SK-N-SH treated with all-trans-retinoic acid at 6 μM for 48 hours (cell line): ENCODE results near the gene ZFP91.

Source experiments
- ATAC-seq: fragments of 200-7000 bp; cut with Tn5 transposase; 3 replicates; pipeline ENCODE4 v1.9.1; 2020; ENCODE audit warnings: mild to moderate bottlenecking, moderate library complexity
- ARNTL ChIP-seq: fragments of 450-650 bp; formaldehyde crosslinking; IDR thresholded peaks from 2 replicates; pipeline ENCODE4 v1.5.0; 2020; ENCODE audit warnings: low read depth, mild to moderate bottlenecking, moderate library complexity, borderline replicate concordance
- BACH2 ChIP-seq: fragments of 250-450 bp; sonication (Bioruptor Pico); IDR thresholded peaks from 2 replicates; pipeline ENCODE4 v1.9.0; 2021; ENCODE audit warnings: mild to moderate bottlenecking, borderline replicate concordance
- CREB5 ChIP-seq: fragments of 250-450 bp; sonication (Bioruptor Pico); IDR thresholded peaks from 2 replicates; pipeline ENCODE4 v1.5.1; 2020; ENCODE audit warnings: low read depth, mild to moderate bottlenecking, moderate library complexity
- CSDC2 ChIP-seq: fragments of 250-450 bp; sonication (Bioruptor Pico); IDR thresholded peaks from 2 replicates; pipeline ENCODE4 v1.5.0; 2020; ENCODE audit warnings: mild to moderate bottlenecking, moderate library complexity
- CSRNP3 ChIP-seq: fragments of 250-450 bp; sonication (Bioruptor Pico); IDR thresholded peaks from 2 replicates; pipeline ENCODE4 v1.5.1; 2021; ENCODE audit warnings: mild to moderate bottlenecking, moderate library complexity
- ISL1 ChIP-seq: fragments of 250-450 bp; sonication (Bioruptor Pico); IDR thresholded peaks from 2 replicates; pipeline ENCODE4 v2.1.2; 2022; ENCODE audit warnings: mild to moderate bottlenecking, moderate library complexity
- OSR1 ChIP-seq: fragments of 250-450 bp; sonication (Bioruptor Pico); IDR thresholded peaks from 2 replicates; pipeline ENCODE4 v1.8.0; 2022; ENCODE audit warnings: moderate library complexity, mild to moderate bottlenecking, inconsistent platforms
- PATZ1 ChIP-seq: fragments of 250-450 bp; sonication (Bioruptor Pico); IDR thresholded peaks from 2 replicates; pipeline ENCODE4 v1.8.0; 2020; ENCODE audit warnings: mild to moderate bottlenecking, moderate library complexity, borderline replicate concordance
- PPARA ChIP-seq: fragments of 250-450 bp; sonication (Bioruptor Pico); IDR thresholded peaks from 2 replicates; pipeline ENCODE4 v1.5.0; 2020; ENCODE audit warnings: mild to moderate bottlenecking, borderline replicate concordance
- RARB ChIP-seq: fragments of 250-450 bp; sonication (Bioruptor Pico); IDR thresholded peaks from 2 replicates; pipeline ENCODE4 v1.8.0; 2021; ENCODE audit warnings: mild to moderate bottlenecking, moderate library complexity
- SNAI2 ChIP-seq: fragments of 250-450 bp; sonication (Bioruptor Pico); IDR thresholded peaks from 2 replicates; pipeline ENCODE4 v1.5.0; 2020; ENCODE audit warnings: mild to moderate bottlenecking, moderate library complexity
- TCF4 ChIP-seq: fragments of 250-450 bp; sonication (Bioruptor Pico); IDR thresholded peaks from 2 replicates; pipeline ENCODE4 v1.8.0; 2021; ENCODE audit warnings: mild to moderate bottlenecking, moderate library complexity, borderline replicate concordance
- ZC3H10 ChIP-seq: fragments of 250-450 bp; sonication (Bioruptor Pico); IDR thresholded peaks from 2 replicates; pipeline ENCODE4 v1.5.1; 2021; ENCODE audit warnings: mild to moderate bottlenecking, moderate library complexity
- ZFP3 ChIP-seq: fragments of 250-450 bp; sonication (Bioruptor Pico); IDR thresholded peaks from 2 replicates; pipeline ENCODE4 v1.5.0; 2020; ENCODE audit warnings: mild to moderate bottlenecking, moderate library complexity
- ZFP30 ChIP-seq: fragments of 450-650 bp; formaldehyde crosslinking; IDR thresholded peaks from 2 replicates; pipeline ENCODE4 v1.5.0; 2022; ENCODE audit warnings: mild to moderate bottlenecking, moderate library complexity
- ZNF565 ChIP-seq: fragments of 450-650 bp; formaldehyde crosslinking; conservative IDR thresholded peaks from 2 replicates; pipeline ENCODE4 v1.5.0; 2020; ENCODE audit warnings: low read depth, mild to moderate bottlenecking, moderate library complexity
- ZNF70 ChIP-seq: fragments of 450-650 bp; formaldehyde crosslinking; IDR thresholded peaks from 2 replicates; pipeline ENCODE4 v1.5.0; 2020; ENCODE audit warnings: mild to moderate bottlenecking, moderate library complexity
- ZNF8 ChIP-seq: fragments of 450-650 bp; formaldehyde crosslinking; IDR thresholded peaks from 2 replicates; pipeline ENCODE4 v1.5.0; 2020; ENCODE audit warnings: mild to moderate bottlenecking, moderate library complexity
- TF ChIP-seq, protein P1 (sequence below): fragments of 250-450 bp; sonication (Bioruptor Pico); IDR thresholded peaks from 2 replicates; pipeline ENCODE4 v1.8.0; 2021; ENCODE audit warnings: low read depth, mild to moderate bottlenecking, moderate library complexity, borderline replicate concordance

Gene ZFP91

DNA sequence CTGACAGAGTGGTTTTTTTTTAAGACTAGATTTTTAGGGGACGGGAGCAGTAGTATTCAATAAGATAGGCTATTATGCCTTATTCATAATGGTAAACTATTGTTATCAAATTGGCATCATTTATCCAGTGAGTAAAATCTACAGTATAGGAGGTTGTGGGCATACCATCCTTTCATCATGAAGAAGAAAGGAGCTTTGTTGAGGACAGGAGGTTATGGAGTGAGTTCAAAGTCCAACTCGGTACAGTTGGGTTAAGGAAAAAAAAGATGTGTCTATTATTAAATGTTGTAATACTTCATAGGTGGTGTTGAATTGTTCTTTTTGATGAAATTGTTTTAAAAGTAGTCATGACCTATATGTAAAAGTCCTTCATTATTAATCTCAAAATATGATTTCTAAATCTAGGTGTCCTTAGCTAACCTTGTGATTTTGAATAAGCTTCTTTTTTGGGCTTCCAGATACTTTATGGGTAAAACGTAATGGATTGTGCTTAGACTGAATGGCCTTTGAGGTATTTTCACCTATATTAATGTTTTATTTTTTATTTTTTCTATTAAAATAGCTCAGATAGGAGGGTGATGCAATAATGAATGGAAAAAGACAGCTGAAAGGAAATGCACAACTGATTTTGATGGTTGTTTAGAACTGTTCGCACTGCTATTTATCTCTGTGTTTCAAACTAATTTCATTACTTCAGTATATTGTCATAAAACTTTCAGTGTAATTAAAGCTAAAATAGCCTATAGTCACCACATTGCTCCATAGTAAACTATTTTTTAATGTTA lies 28.3 kb downstream of the ZFP91 start:
- ATAC-seq, result no peak

GRCh38 chr11:58608331-58608730 lies 29.5 kb downstream of the ZFP91 start:
- TF ChIP-seq, protein P1, sequence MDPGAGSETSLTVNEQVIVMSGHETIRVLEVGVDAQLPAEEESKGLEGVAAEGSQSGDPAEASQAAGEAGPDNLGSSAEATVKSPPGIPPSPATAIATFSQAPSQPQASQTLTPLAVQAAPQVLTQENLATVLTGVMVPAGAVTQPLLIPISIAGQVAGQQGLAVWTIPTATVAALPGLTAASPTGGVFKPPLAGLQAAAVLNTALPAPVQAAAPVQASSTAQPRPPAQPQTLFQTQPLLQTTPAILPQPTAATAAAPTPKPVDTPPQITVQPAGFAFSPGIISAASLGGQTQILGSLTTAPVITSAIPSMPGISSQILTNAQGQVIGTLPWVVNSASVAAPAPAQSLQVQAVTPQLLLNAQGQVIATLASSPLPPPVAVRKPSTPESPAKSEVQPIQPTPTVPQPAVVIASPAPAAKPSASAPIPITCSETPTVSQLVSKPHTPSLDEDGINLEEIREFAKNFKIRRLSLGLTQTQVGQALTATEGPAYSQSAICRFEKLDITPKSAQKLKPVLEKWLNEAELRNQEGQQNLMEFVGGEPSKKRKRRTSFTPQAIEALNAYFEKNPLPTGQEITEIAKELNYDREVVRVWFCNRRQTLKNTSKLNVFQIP, result no peak
- TF ChIP-seq BACH2, result no peak
- ATAC-seq, result no peak

More for the DNA sequence above, 28.3 kb downstream of the ZFP91 start:
- TF ChIP-seq OSR1 (CRISPR knock-in tag) (no peak), RARB (CRISPR knock-in tag) (no peak), PATZ1 (CRISPR knock-in tag) (no peak), ISL1 (CRISPR knock-in tag) (no peak), ZFP30 (no peak)
- TF ChIP-seq, all 23 proteins: peak for 0

- ATAC-seq, result no peak
- TF ChIP-seq ZFP3 (no peak), CREB5 (no peak), ISL1 (CRISPR knock-in tag) (no peak), TCF4 (CRISPR knock-in tag) (no peak)
Measured at GRCh38 chr11:58609723-58610122, 30.9 kb downstream of the ZFP91 start.

- TF ChIP-seq PPARA (CRISPR knock-in tag) (no peak), ARNTL (CRISPR knock-in tag) (no peak), ZFP30 (no peak), CREB5 (no peak), PATZ1 (CRISPR knock-in tag) (no peak), ZNF565 (CRISPR knock-in tag) (no peak), CSDC2 (no peak), ISL1 (CRISPR knock-in tag) (no peak), SNAI2 (no peak), CSRNP3 (CRISPR knock-in tag) (no peak), ZFP3 (no peak), ZC3H10 (CRISPR knock-in tag) (no peak), ZNF70 (CRISPR knock-in tag) (no peak), ZNF8 (no peak), BACH2 (no peak)
- TF ChIP-seq, protein P1, result no peak
- ATAC-seq, result no peak
Measured at GRCh38 chr11:58613228-58613627, 34.4 kb downstream of the ZFP91 start.
